HG03159 (cell line): Measurements from ENCODE around the gene VWA7.
"Not testable (repeated sequence)": the region's sequence is repeated elsewhere in the genome, so short reads cannot be mapped to it uniquely, and the experiment has no call there.

Experiments
- ATAC-seq: cut with Tn5 transposase; IDR thresholded peaks from one replicate; pipeline ENCODE4 v1.9.1; 2021; ENCODE audit warnings: mild to moderate bottlenecking, moderate library complexity; ENCODE audit not compliant: unreplicated experiment

The VWA7 gene

GRCh38 chr6:31776989-31777666 is at the start of gene VWA7:
Gene VWA7 (minus strand): TSS chr6:31777328. CDS start chr6:31776779, 549 bp downstream.
- ATAC-seq, result peak; percentile 54

GRCh38 chr6:31826793-31827285 is 49.7 kb upstream of the VWA7 start:
- ATAC-seq, result peak; percentile 4

DNA sequence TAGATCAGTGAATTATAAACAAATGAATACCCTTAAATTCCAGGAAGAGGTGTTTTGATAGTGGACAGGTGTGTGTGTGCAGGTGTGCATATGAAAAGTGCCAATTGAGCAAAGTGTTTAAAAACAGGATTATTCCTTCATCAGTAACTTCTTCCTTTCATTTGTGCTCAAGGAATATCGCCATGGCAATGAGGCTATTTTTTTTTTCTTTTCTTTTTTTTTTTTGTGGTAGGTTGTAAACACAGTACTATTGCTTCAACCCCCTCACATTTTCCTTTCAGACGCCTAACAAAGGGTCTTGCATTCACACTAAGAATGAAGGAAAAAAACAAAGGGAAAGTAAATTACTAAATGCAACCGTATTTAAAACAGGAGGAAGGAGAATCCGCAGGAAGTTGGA is 48.4 kb upstream of the VWA7 start:
- no peak for ATAC-seq

GRCh38 chr6:31823592-31824196 is 46.6 kb upstream of the VWA7 start:
- not testable (repeated sequence) for ATAC-seq

DNA sequence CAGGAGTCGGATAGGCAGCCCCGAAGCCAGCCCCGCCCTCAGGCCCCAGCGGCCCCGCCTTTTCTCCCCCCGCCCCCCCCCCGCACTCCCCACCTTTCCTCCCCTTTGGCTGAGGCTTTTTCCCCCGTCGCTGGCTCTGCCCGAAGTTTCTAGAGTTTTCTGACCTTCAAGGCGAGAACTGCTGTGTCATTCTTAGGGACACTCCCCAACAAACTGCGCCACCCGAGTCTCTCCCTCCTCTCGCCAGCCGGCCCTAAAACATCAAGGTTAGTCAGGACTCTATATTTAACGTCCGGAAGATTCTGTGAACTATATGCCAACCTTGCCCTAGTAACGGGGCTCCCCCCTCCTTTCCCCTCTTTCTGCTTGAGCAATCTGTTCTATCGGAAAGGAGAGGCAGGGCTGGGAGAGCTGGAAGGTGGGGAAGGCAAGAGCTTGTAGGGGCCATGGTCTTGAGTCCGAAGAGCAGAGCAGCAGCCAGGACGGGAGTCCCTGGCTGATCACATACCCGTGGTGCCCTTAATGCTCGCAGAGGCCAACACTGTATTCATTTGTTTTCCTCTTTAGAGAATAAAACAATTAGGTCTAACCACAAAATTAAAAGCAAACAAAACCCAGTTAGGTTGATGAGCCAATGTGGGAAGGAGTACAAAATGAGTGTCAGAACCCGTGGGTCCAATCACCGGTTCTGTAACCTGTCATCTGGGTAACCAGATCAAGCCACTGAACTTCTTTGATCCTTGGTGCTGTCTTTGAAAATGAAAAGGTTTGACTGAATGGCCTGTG is 45.1 kb upstream of the VWA7 start:
- ATAC-seq, result no peak

DNA sequence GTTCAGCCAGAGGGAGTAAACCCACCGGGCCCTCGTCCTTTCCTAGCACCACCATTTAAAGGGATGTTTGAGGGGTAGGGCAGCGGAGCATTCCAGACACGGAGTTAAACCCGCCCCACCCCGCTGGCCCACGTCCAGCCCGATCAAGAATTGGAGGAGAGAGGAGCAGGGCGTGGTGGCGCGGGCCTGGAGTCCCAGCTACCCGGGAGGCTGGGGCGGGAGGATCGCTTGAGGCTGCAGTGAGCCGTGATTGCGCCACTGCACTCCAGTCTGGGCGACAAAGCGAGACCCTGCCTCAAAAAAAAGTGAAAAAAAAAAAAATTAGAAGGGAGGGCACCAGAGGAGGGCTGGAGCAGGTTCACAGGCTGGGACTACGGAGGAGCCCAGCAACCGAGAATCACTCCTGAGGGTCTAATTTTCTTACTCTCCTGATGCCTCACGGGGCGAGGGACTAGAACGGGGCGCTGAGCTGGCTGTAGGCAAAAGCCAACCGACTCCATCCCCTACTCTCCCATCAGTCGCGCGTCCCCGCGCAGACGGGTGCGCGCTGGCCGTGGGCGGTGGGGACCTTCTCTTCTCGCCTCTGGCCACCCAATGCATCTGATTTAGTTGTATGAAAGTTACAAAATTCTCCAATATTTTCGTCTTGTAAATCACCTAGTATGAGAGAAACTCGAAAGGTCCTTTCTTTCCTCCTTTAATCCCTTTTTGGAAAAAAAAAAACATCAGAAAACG is 44.3 kb upstream of the VWA7 start:
- ATAC-seq, result no peak

GRCh38 chr6:31820399-31820798 is 43.3 kb upstream of the VWA7 start:
- ATAC-seq, result not testable (repeated sequence)

DNA sequence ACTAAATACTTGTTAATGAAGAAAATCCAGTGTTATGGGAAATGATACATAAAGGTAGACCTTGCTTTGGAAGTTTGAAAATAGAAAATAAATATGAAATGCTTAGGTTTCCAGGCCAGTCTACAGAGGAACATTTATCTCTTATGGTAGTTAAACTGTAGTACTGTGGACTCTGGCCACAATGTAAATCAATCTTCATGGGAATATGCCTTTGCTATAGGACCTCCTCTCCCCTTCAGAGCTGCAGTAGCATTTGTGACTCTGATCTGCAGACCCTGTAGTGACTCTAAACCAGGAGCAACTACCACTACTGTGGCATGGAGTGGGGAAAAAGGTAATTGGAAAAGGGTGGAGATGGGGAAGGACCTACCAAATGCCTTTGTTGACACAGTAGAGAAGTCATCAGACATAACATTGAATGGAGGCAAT is 42.8 kb upstream of the VWA7 start:
- ATAC-seq, result no peak

DNA sequence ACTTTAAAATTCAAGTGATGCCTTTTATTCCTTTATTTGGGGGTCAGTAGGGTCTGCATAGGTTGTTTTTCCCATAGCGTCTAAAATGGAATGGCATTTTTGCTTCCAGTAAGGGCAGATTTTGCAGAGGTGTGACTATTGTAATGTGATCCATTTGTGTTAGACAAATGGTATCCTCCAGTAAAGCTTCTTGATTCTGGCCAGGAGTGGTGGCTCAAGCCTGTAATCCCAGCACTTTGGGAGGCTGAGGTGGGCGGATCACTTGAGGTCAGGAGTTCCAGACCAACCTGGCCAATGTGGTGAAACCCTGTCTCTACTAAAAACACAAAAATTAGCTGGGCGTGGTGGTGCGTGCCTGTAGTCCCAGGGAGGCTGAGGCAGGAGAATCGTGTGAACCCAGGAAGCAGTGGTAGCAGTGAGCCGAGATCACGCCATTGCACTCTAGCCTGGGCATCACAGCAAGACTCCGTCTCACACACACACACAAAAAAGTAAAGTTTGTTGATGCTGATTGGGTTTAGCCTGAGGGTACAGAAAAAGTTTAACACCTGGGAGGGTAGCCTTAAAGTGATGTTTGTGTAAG is 40.9 kb upstream of the VWA7 start:
- not testable (repeated sequence) for ATAC-seq

DNA sequence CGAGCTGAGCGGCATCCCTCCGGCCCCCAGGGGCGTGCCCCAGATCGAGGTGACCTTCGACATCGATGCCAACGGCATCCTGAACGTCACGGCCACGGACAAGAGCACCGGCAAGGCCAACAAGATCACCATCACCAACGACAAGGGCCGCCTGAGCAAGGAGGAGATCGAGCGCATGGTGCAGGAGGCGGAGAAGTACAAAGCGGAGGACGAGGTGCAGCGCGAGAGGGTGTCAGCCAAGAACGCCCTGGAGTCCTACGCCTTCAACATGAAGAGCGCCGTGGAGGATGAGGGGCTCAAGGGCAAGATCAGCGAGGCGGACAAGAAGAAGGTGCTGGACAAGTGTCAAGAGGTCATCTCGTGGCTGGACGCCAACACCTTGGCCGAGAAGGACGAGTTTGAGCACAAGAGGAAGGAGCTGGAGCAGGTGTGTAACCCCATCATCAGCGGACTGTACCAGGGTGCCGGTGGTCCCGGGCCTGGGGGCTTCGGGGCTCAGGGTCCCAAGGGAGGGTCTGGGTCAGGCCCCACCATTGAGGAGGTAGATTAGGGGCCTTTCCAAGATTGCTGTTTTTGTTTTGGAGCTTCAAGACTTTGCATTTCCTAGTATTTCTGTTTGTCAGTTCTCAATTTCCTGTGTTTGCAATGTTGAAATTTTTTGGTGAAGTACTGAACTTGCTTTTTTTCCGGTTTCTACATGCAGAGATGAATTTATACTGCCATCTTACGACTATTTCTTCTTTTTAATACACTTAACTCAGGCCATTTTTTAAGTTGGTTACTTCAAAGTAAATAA is 40.2 kb upstream of the VWA7 start:
- not testable (repeated sequence) for ATAC-seq

- no peak for ATAC-seq
These were observed 38.1 kb upstream of the VWA7 start, which contains the start of the genes HSPA1A and HSPA1L for GRCh38 chr6:31815025-31815838. Gene HSPA1A (plus strand): TSS chr6:31815543. CDS start chr6:31815757, 214 bp downstream. Gene HSPA1L (minus strand): TSS chr6:31815283. CDS start chr6:31811972, 3,311 bp downstream.

GRCh38 chr6:31814677-31815024 is 37.5 kb upstream of the VWA7 start:
- no peak for ATAC-seq

- no peak for ATAC-seq
These were observed 36.3 kb upstream of the VWA7 start for GRCh38 chr6:31813465-31813849.

DNA sequence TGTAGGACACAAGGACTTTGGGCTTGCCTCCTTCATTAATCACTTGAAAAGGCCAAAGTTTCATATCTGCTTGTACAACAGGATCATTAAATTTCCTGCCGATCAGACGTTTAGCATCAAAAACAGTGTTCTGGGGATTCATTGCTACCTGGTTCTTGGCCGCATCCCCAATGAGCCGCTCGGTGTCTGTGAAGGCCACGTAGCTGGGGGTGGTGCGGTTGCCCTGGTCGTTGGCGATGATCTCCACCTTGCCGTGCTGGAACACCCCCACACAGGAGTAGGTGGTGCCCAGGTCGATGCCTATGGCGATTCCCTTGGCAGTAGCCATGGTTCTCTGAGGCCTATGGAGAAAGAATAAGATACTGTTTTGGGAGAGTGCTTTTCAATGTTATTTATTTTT is 34.5 kb upstream of the VWA7 start:
- no peak for ATAC-seq

DNA sequence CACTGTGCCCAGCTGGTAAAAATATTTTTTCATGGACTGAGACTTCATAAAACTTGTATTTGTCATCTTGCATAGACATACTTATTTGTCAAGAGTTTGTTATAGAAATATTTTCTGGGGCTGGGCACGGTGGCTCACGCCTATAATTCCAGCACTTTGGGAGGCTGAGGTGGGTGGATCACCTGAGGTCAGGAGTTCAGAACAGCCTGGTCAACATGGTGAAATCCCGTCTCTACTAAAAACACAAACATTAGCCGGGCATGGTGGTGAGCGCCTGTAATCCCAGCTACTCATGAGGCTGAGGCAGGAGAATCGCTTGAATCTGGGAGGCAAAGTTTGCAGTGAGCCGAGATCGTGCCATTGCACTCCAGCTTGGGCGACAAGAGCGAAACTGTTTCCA is 31.5 kb upstream of the VWA7 start:
- ATAC-seq, result not testable (repeated sequence)

GRCh38 chr6:31806470-31807272 is 29.5 kb upstream of the VWA7 start, which contains the start of gene LSM2:
Gene LSM2 (minus strand): TSS chr6:31806966. CDS start chr6:31806757, 209 bp downstream.
- peak; percentile 87 for ATAC-seq

DNA sequence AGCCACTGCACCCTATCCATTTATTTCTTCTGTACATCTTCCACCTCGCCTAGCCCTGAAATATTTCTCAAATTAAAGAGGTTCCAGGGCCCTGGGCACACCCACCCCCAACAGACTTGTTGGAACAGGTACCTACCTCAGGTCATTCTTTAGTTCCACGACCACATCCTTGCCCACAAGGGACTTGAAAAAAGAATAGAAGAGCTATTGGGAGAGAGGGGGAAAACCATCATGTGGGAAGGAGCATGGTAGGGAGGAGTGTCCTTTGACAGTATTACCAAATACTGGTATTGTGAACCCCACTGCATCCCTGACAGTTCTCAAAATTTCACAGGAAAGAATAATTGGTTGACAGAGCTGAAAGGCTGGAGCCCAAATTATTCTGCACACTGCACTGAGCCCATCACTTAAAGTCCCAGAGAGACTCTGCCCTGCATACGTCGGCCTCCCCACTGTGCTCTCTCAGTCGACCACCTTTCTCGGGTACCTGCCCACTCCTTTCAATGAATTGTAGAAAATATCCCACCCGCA is 28.9 kb upstream of the VWA7 start:
- ATAC-seq, result peak; percentile 16
